Stimulated activated CD4-positive, alpha-beta T cell treated with anti-CD3 and anti-CD28 coated beads, Interleukin-12 subunit alpha, Interleukin-12 subunit beta, amount 100 ng/mL, for 48 hours (primary cell): ENCODE measurements around the gene OR2T35.
A peak's percentile ranks its signal among the peaks of the same experiment; 100 is the strongest.

Source experiments
- DNase-seq, 3 donors: peaks; one replicate each; pipeline ENCODE4 v3.0.0-alpha.2; 2020; ENCODE audit warnings: low read depth in 2 of 3, low spot score in 1 of 3

OR2T35 gene

GRCh38 chr1:248627971-248628844 lies 16.9 kb downstream of the OR2T35 start:
- DNase-seq: no peak

- no peak for DNase-seq
Measured at GRCh38 chr1:248625971-248626370, 19.1 kb downstream of the OR2T35 start.

- DNase-seq: no peak
Measured at GRCh38 chr1:248625166-248625565, 19.9 kb downstream of the OR2T35 start.

- DNase-seq: no peak
Measured at GRCh38 chr1:248622570-248623001, 22.5 kb downstream of the OR2T35 start.

- DNase-seq: no peak
Measured at GRCh38 chr1:248621770-248622169, 23.3 kb downstream of the OR2T35 start.

- DNase-seq: peak; percentile 29 to 56 (median 47)
Measured at GRCh38 chr1:248618878-248619277, 26.2 kb downstream of the OR2T35 start.

- no peak for DNase-seq
Measured at GRCh38 chr1:248618119-248618518, 27.0 kb downstream of the OR2T35 start.

- DNase-seq: no peak
Measured at GRCh38 chr1:248613742-248614141, 31.3 kb downstream of the OR2T35 start.

- peak in 1 of 3 donors; percentile 14 for DNase-seq
Measured at GRCh38 chr1:248611883-248612414, 33.1 kb downstream of the OR2T35 start.

GRCh38 chr1:248610301-248610700 lies 34.8 kb downstream of the OR2T35 start:
- no peak for DNase-seq

- DNase-seq: no peak
Measured at GRCh38 chr1:248599396-248599795, 45.7 kb downstream of the OR2T35 start.

GRCh38 chr1:248597589-248597988 lies 47.5 kb downstream of the OR2T35 start, which contains the start of gene OR2T10:
Gene OR2T10 (minus strand): TSS chr1:248597700. CDS start chr1:248593768, 3,932 bp downstream.
- DNase-seq: no peak

- DNase-seq: no peak
Measured at GRCh38 chr1:248596615-248597014, 48.5 kb downstream of the OR2T35 start.

GRCh38 chr1:248593226-248593625 lies 51.9 kb downstream of the OR2T35 start:
- no peak for DNase-seq

- DNase-seq: no peak
Measured at GRCh38 chr1:248592655-248593054, 52.4 kb downstream of the OR2T35 start.

GRCh38 chr1:248590055-248590454 lies 55.0 kb downstream of the OR2T35 start:
- no peak for DNase-seq

GRCh38 chr1:248589334-248589733 lies 55.7 kb downstream of the OR2T35 start:
- DNase-seq: no peak
